HG03439 (cell line): ENCODE data around the gene VPS9D1.
A peak's percentile ranks its signal among the peaks of the same experiment; 100 is the strongest.

Experiments used
- ATAC-seq: cut with Tn5 transposase; IDR thresholded peaks from one replicate; pipeline ENCODE4 v1.9.1; 2021; ENCODE audit warnings: mild to moderate bottlenecking, moderate library complexity; ENCODE audit not compliant: unreplicated experiment

Gene VPS9D1, protein sequence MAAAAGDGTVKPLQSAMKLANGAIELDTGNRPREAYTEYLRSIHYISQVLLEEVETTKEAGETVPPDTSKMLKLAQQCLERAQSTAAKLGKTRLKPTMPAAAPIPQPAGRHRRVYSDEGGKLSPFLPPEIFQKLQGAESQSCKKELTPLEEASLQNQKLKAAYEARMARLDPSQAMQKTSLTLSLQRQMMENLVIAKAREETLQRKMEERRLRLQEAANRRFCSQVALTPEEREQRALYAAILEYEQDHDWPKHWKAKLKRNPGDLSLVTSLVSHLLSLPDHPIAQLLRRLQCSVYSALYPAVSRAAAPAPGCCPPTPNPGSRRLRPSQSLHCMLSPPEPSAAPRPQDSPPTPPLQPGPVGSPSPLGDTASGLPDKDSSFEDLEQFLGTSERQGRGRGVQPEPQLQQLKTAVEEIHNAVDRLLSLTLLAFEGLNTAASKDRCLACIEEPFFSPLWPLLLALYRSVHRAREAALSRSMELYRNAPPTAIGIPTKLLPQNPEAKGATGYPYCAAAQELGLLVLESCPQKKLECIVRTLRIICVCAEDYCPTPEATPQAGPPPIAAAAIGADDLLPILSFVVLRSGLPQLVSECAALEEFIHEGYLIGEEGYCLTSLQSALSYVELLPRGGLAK

DNA sequence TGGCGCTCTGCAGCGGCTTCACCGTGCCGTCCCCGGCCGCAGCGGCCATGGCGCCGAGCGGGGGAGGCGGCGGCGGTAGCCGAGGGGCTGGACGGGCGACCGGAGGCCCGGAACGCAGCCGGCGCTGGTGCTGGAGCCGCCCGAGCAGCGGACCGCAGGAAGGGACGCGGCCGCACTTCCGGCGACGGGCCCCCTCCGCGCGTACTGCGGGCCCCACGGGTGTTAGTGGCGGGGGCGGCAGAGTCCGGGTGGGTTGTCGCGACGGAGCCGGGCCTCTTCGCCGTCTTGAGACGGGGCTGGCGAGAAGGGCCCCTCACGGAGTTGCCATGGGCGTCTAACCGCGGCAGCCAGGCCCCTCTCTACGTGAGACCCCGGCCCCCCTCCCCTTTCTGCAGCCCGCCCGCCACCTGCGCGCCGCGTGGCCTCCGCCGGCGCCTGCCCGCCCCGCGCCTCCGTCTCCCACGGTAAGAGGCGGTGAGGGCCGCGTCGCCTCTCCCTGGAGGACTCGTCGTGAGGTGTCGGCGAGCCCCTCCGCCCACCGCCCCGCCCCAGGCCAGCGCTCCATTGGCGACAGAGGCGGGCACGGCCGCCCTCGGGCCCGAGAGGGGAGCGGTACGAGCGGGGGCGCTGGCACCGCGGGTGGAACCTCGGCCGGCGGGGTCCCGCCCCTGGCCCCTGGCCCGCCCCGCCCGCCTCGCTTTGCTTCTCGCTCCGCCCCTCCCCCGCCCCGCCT, at the start of gene VPS9D1, which contains the start of gene ZNF276:
VPS9D1 (minus strand) TSS at position 86 of the 733 bp plus-strand sequence; CDS start at position 49, 37 bp downstream.
ZNF276 (plus strand) TSS at position 725 of the 733 bp plus-strand sequence. CDS start 104 bp downstream, outside the sequence.
- ATAC-seq, result peak; percentile 59

DNA sequence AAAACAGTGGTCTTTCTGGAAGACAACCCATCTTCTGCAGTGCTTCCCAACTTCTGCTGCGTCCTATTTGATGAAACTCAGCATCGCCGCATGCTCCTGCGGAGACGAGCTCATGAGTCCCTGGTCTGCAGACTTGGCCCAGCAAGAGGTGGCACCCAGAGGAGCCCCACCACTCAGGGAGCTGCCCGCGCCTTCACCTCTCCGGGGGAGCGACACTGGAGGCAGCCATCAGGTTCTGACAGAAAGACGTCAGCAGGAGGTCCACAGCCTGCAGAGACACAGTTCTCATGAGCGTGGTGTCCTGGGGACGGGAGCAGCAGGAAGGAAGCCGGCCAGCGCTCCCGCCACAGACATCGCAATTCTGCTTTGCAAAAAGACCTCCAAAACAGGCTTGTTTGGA, 49.7 kb upstream of the VPS9D1 start:
- no peak for ATAC-seq

DNA sequence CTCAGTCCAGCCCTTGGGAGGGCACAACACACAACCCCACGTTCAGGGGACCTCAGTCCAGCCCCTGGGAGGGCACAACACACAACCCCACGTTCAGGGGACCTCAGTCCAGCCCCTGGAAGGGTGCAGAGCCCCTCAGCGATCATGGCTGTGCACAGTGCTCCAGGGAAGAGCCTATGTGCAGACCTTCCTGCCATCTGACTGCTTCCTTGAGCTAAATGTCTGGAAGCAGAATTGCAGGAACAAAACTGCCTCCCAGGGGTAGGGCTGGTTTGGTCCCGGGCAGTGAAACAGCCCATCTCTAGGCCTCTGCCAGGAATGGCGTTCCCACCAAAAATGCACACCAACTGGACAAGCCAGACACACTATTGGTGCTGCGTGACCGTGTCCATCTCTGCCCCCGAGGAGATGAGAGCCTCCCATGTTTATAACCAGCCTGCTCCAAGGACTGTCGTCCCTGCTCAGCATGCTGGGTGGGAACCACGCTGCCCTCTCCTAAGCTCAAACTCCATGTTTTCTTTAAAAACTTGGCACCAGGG, 44.7 kb upstream of the VPS9D1 start:
- ATAC-seq, result no peak

DNA sequence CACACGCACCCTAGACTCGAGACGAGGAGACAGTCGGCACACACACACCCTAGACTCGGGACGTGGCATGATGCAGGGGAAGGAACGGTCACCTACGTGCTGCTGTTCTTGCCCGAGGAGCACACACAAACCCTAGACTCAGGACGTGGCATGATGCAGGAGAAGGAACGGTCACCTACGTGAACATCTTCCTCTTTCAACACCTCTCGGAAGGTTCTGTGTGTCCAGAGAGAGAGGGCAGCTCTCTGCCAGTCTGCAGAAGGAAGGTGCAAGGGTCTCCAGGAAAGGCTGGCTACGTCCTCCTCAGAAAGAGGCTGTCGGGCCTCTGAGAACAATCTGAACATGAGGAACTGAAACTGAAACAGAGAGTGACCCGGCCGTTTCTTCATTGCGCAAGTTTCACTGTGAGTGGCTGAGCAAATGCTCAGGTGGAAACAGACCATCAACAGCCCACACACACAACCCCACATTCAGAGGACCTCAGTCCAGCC, 44.1 kb upstream of the VPS9D1 start:
- ATAC-seq, result peak; percentile 88

DNA sequence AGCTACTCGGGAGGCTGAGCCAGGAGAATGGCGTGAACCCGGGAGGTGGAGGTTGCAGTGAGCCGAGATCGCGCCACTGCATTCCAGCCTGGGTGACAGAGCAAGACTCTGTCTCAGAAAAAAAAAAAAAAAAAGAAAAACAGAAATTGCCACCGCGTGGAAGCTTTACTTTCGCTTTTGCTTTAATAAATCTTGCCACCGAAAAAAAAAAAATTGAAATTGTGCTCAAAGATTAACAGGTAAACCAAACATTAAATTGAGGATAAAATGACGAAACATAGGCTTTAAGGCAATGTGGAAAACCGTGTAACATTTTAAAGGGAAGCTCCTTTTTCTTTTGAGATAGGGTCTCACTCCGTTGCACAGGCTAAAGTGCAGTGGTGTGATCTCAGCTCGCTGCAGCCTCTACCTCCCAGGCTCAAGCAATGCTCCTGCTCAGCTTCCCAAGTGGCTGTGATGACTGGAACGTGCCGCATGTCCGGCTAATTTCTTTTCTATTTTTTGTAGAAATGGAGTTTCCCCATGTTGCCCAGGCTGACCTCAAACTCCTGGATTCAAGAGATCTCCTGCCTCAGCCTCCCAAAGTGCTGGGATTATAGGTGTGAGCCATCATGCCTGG, 40.7 kb upstream of the VPS9D1 start:
- ATAC-seq, result no peak

DNA sequence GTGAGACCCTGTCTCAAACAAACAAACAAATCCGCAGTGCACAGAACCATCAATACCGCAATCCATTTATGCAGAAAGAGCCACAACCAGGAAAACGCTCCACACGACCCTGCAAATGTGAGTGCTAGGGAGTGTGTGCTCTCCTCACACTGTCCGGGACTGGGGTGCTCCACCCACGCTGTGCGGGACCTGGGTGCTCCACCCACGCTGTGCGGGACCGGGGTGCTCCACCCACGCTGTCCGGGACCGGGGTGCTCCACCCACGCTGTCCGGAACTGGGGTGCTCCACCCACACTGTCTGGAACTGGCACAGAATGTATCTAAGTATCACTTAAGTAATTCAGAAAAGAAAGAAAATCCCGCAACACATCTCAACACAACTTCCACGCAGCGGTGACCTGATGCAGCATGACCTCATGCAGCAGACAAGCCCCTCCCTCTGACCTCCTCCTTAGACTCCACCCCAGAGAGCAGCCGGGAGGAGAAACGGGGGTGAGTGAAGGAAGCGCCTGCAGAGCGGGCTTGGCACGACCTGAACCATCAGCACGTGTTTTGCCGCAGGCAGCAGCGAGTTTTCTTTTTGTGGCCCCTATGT, 39.1 kb upstream of the VPS9D1 start:
- ATAC-seq, result no peak

DNA sequence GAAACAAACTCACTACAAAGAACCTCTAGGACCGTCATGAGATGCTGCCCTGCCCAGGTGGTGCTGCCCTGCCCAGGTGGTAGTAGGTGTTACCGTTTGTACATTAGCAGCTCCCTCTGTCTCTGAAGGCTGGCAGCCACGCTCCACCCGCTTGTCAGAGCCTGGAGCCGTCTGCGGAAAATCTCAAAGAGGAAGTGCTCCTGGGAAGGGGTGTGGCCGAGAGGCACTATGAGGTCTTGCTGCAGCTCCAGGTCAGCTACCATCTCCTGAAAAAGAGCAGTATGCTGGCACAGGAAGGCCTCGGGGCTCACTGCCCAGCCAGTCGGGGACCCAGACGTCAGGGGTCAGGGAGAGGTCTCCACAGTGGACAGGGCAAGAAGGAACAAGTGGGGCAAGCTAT, 28.9 kb upstream of the VPS9D1 start:
- ATAC-seq, result no peak

DNA sequence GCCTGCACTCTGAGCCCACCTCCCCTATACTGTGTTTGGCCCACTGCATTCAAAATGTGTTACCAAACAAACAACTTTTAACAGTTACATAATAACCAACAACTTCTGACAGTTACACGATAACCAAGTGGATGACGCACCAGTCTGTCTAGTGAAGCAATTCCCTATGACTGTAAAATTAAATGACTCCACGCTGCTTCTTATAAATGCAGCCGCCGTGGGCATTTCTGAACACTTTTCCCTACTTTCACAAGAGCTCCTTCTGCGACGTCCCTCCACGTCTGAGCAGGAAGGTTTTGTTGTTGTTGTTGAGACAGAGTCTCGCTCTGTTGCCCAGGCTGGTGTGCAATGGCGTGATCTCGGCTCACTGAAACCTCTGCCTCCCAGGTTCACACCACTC, 28.2 kb upstream of the VPS9D1 start:
- no peak for ATAC-seq

DNA sequence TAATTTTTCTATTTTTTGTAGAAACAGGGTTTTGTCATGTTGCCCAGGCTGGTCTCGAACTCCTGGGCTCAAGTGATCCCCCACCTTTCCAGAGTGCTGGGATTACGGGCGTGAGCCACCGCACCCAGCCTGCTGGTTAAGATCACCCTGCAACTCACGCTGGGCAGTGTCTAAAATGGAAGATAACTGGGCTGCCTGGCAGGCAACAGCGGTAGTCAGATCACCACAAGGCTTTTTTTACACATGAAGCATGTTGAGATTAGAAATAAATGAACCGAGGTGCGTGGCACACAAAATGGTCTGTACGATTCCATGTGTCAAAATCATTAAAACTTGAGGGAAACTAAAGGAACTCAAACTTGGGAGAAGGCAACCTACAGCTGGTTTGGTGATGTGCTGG, 27.4 kb upstream of the VPS9D1 start:
- no peak for ATAC-seq

DNA sequence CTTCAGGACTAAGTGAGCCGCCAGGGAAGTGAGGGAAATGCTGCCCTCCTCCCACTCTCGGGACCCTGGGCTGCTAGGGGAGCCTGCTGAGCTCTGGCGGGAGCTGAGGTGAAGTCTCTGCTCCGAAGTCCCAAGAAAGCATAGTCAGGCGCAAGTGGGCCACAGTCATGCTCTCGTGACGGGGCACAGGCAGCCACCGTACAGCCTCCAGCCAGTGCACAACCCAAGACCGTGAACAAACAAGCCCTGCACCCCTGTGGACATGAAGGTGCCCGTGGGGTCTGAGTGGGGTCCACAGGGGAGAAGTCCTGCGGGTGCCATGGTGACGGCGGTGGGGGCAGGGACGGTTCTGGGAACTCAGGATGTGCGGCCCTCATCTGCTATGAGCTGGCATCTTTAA, 25.3 kb upstream of the VPS9D1 start:
- ATAC-seq, result no peak

DNA sequence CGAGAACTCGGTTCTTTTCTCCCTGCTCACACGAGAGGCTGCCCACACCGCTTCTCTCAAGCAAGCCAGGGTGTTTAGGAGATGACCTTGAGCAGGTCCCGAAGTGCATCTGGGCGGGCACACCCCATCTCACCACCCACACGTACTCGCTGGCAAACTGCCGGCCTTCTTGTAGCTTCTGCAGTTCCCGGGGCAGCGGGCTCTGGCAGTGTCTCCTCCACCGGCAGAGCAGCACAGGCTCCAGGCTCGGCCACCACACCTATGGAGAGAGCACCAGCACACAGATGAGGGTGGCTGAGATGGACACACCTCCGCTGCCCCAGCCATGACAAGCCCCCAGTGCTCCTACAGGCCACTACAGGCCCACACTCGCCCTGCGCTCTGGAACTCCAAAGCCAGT, 24.1 kb upstream of the VPS9D1 start:
- ATAC-seq, result no peak

DNA sequence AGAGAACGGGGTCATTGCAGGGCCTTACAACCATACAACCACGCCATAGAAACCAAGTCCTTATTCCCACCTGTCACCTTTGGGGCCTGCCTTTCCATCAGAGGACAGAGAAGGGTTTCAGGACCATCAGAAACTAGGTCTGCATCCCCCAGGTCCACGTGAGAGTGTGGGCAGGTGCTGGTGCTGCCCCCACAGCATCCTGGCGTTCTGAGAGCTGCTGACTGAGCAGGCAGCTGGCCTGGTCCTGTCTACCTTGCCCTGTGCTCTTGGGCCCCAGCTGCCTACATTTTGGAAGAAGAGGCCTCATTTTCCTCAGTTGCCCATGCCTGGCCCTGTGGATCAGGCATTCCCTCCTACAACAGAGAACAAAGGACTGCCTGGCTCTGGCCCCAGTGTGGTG, 22.2 kb upstream of the VPS9D1 start:
- ATAC-seq, result no peak

DNA sequence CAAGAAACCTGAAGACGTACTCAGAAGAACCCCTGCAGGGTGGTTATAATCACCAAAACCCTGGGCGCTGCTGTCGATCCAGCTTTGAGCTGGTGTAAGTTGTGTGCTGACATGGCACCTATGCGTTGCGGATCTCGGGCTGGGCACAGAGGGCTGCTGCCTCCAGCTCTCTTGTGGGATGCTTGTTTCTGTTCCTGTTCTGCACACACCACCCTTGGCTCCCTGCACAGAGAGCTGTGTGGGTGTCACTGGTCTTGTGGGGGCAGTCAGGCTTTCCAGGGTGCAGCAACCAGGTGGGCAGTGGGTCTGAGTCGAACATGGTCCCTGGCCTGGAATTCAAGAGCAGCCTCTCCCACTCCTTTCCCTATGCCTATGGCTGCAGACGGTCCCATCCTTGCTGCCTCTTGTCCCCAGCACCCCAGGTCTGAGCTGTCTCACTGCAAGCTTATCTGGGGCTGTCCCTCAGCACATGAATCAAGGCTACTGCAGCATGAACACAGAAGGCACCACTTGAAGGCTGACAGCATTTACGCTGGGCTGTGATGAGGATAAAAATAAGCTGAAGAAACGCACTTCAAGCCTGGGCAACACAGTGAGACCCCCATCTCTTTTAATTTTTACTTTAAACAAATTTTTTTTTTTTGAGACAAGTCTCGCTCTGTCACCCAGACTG, 20.8 kb upstream of the VPS9D1 start:
- ATAC-seq, result no peak

DNA sequence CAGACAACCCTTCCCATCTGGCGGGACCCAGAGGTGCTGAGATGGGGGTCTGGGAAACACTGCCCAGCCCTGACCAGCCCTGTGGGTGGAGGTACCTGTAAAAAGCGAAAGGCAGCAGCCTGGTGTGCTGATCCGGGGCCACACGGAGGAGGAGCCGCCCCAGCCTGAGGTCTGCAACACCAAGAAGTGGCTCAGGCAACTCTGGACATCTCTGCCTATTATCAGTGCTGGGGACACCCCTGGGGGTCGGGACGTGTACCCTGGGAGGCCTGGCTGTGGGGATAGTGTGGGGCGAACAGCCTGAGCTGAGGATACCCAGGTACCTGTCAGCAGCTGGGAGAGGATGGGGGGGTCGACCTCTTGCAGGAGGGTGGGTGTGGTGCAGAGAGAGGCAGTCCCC, 18.7 kb upstream of the VPS9D1 start:
- ATAC-seq, result no peak

DNA sequence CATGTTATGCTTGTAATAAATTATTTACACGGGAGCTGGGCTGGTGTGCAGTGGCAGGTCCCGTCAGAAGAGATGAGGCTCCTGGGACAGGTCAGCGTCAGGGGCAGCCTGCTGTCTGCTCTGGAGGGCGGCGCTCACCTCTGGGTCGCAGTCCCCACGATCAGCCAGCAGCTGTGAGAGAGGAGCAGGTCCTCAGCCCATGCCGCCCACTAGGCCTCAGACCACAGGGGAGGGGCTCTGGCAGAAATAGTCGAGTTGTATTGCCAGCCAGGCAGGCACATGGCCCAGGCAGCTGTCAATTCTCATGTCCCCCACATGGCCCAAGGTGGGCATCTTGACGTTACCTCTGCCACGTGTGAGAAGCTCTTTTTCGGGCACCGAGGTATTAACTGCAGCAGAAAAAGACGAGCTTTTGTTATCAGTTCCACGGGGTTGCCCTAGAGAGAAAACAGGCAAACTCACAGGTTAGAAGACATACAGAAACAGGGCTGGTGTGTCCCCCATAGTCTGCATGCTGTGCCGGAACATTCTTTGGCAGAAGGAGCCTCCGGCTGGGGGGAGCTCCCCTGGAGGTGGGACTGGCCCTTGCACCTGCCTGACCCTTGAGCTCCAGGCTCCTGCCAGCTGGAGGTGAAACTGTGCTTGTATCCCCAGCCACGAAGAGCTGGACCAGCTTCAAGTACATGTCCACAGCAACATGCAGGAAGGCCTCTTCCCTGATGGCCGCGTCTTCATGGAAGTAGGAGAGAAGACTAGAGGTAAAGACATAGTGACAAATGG, 18.0 kb upstream of the VPS9D1 start:
- no peak for ATAC-seq

DNA sequence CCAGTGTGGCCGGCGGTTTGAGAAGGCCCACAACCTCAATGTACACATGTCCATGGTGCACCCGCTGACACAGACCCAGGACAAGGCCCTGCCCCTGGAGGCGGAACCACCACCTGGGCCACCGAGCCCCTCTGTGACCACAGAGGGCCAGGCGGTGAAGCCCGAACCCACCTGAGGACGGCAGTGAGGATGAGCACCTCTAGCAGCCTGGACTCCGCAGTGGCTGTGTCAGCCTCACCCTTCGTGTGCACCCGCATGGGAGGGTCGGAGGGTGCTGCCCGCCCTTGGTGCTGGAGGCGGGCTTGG, 17.3 kb upstream of the VPS9D1 start:
- ATAC-seq, result no peak

DNA sequence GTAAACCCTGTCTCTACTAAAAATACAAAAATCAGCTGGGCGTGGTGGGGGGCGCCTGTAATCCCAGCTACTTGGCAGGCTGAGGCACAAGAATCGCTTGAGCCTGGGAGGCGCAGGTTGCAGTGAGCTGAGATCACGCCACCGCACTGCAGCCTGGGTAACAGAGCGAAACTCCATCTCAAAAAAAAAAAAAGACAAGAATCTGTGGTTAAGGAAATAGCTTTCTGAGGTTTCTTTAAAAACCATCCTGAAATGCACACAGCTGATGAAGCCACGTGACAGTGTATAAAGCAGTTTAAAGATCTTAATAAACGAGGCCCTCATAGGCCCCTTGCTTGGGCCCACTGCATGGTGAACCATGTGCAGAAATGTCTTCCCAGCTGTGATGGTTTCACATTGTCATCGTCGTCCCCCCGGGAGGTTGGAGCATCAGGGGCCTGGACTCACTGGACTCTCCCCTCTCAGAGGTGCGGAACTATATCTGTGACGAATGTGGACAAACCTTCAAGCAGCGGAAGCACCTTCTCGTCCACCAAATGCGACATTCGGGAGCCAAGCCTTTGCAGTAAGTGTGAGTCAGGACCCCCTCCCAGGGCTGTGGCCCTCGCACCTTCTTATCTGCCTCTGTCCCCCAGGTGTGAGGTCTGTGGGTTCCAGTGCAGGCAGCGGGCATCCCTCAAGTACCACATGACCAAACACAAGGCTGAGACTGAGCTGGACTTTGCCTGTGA, 16.8 kb upstream of the VPS9D1 start:
- no peak for ATAC-seq

DNA sequence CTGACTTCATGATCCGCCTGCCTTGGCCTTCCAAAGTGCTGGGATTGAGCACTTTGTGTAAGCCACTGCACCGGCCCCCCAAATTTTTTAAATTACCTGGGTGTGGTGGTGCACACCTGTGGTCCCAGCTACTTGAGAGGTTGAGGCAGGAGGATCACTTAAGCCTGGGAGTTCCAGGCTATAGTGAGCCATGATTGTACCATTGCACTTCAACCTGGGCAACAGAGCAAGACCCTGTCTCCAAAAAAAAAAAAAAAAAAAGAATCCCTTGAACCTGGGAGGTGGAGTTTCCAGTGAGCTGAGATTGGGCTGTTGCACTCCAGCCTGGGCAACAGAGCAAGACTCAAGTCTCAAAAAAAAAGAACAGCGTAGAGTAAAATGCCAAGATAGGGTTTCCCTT, 15.9 kb upstream of the VPS9D1 start:
- ATAC-seq, result no peak

DNA sequence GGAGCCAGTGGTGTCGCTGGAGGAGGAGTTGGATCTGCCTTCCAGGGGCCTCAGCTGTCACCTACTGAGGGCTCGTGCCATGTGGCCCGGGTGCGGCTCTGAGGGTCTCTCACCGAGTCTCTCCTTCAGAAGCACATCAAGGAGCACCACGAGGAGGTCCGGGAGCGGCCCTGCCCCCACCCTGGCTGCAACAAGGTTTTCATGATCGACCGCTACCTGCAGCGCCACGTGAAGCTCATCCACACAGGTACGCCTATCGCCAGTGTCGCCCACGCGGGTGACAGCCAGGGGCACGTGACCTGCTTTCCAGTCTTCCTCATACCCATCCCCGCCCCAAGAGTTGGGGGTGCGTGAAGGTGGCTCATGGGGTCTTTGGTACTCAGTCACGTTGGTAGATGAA, 13.1 kb upstream of the VPS9D1 start:
- ATAC-seq, result no peak
